GM19395 (cell line): Measurements from ENCODE around the gene TMEM63B.
A peak's percentile ranks its signal among the peaks of the same experiment; 100 is the strongest.
"Not testable (repeated sequence)": the region's sequence is repeated elsewhere in the genome, so short reads cannot be mapped to it uniquely, and the experiment has no call there.

Source experiments
- ATAC-seq: cut with Tn5 transposase; IDR thresholded peaks from one replicate; pipeline ENCODE4 v1.9.1; 2021; ENCODE audit warnings: mild to moderate bottlenecking, moderate library complexity; ENCODE audit not compliant: unreplicated experiment

The TMEM63B gene

DNA sequence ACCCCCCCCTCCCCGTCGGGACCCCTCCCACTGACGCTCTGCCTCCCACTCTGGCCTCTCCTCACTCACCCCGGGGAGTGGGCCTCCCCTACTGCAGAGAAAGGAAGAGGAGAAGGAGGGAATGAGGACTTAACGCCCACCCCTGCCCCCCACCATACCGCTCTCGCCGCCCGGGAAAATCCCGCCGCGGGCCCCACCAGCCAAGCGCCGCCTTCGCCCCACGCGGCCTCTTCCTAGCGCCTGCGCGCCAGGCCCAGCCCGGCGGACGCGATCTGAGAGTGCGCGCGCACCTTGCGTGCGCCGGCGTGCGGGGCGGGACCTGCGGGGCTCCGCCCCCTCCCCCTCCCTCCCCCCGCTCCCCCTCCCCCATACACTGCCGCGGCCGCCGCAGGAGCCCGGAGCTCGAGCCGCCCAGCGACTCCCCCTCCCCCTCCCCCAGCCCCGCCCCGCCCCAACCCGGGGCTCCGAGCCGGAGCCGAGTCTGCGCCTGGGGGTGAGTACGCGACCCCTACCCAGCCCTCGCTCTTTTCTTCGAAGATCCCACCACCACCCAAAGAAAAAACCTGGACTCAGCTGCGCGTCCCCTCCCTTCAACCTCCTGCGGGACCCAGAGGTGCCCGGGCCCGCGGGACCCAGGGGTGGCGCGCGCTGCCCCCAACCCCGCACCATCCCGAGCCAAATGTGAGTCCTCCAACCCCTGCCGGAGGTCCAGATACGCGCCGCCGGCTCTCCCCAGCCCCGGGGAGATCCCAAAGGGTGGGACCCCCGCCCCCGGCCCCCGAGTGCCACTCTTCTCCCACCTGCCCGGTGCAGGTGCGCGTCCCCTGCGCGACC is at the start of gene TMEM63B, which contains the start of gene MRPL14:
Gene TMEM63B, plus strand, starts transcription at position 369 of the 834 bp plus-strand sequence. CDS start 7,031 bp downstream, outside the sequence.
Gene MRPL14, minus strand, starts transcription at position 267 of the 834 bp plus-strand sequence. CDS start 10,841 bp downstream, outside the sequence.
- ATAC-seq = peak; percentile 59

DNA sequence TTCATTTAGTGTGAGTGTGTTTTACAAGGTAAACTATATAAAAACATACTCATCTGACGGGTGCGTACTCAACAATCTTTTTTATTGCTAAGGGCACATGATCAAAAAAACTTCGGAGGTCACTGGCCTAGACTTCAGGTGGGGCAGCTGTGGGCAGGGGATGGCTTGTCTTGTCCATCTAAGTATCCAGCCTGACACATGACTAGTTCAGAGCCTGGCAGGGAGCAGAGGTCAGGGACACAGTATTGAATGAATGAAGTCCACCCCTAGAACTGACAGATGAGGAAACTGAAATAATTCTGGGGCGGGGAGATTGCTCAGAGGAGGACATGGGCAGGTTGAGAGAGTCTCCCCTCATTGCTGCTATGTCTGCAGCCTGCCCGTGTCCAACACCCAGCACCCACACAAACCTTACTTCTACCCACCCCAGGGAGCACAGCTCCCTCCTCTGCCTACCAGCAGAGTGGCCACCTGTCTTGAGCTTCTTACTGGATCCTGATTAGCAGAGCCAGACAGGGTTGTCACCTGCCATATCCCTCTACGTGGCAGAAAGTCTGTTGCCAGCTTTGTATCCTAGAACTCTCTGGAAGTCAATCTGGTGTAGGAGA is 49.0 kb upstream of the TMEM63B start:
- no peak for ATAC-seq

DNA sequence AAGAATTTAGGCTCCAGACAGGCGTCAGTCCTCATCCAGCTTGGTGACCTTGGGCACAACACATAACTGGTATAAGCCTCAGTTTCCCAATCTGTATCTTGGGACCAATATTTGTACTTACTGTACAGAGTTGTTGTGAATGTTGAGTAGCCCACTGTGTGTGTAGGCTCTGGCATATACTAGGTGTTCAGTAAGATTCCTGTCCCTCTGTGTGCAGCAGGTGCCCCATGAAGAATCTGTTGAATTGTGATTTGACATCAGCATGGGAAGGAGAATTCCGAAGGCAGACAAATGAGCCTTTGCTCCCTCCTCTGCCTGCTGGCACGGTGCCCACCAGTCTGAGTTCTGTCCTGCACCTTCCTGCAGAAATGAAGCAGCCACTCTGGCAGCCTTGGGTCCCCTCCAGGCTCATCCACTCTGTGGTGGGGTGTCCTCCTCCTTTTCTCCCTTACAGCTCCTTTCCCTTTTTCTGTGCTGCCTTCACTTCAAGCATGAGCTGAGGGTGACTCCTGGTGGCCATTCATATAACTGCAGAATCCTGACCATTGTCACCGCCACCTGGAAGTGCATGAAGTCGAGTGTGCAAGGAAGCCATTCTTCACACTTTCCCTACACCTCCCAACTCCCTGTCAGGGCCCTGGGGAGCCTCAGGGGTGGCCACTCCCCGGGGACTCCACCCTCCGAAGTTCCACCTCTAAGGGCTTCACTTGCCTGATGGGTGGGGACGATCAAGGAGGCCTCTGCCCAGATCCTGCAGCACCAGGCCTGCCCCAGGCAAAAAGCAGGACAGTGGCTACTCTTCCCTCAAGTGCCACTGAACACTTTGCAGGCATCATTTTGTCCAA is 48.3 kb upstream of the TMEM63B start:
- ATAC-seq = no peak

DNA sequence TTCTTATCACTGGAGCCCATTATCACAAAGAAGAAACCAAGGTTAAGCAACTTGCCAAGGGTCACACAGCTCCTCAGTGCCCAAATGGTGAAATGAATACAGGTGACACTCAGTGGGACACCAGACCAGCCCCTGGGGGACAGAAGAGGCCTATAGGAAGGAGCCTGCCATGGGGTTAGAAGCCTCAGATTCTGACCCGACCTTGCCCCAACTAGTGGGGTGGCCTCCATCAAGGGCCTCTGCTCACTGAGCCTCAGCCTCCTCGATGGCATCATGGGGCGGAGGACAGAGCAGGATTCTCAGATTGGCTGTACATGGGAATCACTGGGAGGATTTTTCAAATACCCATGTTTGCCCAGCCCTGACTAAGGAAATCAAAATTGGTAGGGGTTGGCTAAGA is 47.7 kb upstream of the TMEM63B start:
- no peak for ATAC-seq

DNA sequence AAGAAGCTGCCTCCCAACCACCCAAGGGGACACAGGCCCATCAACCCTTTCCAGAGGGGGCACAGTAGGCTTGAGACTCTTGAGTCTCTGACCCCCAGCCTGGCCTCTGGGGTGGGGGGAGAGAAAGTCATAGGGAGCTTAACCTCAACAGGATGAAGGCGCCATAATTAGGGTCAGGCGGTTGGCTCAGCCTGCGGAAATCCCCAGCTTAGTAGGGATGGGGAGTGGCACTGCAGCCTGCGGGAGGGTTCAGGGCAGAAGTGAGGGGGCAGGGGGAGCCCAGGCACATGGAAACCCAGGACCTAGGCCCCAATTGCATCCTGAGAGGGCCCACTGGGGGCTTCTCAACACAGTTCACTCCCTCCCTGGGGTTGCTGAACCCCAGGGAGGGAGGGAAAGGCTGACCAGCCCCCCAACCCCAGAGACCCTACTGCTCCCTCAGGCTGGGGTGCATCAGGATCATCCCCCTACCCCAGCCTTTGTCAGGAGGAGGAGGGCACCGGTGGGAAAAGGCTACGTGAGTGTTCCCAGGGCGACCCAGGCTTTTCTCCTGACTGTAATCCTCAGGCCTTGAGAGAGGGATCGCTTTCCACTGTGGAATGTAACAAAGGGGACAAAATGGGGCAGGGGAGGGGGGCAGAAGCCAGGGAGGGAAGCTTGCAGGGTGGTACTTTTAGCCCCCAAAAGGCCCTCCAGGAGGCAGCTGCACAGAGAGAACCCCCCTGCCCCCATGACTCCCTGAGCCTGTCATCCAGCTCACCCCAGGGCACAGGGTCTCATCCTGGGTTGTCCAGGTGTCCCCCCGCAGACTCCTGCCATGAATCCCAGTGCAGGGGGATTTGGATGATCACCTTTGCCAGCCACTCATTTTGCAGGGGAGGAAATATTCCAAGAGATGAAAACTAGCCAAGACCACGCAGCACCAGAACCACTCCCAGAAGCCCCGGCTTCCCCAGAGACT is 46.5 kb upstream of the TMEM63B start:
- no peak for ATAC-seq

DNA sequence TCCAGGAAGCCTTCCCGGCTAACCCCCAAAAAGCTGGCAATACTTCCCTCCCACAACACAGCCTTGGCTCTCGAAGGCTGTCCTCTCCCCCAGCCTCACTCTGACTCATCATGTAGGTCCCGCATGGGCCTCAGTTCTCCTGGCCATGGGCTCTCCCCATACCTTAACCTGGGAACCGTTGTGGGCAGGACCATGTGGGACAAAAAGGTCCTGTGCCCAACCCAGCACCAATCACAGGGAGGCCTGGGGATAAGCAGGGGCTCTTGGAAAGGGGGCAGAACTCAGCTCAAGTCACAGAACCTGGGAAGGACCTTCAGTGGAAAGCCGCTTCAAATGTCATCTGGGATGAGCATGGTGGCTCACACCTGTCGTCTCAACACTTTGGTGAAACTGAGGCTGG is 45.6 kb upstream of the TMEM63B start:
- ATAC-seq = no peak

DNA sequence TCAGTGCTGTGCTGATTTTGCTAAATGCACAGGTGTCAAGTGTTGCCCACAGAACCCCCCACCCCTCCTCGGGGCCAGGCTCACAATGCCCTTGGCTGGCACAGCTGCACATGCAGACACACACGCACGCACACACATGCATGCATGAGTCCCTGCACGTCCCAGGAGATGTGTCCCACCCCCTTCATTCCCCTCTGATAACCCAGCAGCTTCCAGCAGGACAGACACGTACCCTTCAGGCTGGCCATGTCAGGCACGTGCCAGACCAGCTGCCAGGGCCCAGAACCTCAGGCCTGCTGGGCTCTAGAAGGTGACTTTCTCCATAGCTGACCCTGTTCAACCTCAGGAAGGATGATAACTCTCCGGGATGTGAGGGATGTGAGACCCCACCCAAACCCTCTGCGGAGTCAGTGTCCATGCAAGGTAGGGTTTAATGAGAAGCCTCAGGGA is 44.5 kb upstream of the TMEM63B start:
- no peak for ATAC-seq

DNA sequence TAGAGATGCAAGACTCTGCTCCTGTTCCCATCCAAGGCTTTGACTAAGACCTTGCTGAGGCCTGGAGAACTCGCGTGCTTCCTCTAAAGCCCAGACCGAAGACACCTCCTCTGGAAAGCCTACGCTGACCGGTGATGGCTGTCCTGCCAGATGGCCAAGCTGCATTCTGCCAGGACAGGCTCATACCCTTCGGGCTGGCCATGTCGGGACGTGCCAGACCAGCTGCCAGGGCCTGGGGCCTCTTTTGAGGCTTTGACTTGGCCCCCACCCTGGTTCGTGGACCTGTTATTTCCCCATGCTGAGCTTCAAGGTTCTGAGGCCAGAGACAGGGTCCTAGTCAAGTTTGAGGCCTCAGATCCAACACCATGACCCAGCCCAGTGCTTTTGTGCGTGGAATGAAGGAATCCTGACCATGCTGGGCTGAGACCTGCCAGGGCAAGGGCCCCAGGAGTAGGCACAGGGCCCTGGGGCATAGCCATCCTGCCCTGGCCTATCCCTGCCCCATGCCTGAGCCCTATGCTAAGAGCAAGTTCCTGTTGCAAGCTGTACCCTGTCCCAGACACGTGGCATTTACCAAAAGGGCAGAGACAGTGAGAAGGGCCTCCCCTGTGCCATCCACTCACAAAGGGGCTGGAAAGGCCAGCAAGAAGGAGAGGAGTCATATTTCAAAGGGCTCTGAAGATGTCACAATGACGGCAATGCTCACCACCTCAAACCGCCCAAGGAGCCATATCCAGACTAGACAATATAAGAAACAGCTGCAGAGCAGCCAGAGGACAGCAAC is 42.9 kb upstream of the TMEM63B start:
- no peak for ATAC-seq

DNA sequence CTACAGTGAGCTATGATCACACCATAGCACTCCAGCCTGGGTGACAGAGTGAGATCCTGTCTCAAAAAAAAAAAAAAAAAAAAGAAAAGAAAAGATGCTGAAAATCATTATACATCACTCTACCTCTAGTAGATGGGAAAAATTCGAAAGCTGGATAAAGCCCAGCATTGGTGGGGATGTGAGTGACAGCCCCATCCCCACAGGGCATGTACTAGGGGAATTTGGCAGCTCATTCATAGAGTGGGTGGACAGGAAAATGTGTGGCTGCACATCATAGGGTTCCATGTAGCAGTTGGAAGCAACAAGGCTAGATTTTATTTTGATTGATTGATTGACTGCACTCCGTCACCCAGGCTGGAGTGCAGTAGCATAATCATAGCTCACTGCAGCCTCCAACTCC is 42.1 kb upstream of the TMEM63B start:
- no peak for ATAC-seq

DNA sequence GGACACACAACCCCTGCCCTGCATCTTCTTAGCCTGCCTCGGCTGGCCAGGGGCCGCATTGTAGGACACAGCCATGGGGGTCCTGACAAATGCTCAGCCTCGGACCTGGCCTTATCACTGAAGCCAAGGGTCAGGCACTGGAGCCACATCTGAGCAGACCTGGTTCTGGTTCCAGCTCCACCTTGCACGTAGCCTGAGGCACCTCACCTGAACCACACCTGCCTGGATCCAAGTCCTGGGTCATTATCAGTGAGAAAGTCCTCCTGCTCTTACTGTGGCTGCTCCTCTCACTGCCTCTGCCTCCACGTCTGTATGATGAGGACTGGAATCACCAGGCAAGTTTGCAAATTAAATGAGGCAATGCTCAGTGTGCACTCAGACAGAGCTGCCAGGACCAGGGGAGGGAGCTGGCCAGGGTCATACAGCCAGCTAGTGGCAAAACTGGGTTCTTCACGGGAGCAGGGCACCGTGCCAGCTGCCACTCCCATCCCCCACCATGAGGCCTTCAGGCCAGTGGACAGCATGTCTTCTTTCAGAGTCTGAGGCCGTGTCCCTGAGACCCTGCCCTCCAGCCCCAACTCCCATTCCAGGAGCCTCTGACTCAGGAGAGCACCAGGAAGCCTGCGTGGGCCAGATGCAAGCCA is 40.3 kb upstream of the TMEM63B start:
- no peak for ATAC-seq

DNA sequence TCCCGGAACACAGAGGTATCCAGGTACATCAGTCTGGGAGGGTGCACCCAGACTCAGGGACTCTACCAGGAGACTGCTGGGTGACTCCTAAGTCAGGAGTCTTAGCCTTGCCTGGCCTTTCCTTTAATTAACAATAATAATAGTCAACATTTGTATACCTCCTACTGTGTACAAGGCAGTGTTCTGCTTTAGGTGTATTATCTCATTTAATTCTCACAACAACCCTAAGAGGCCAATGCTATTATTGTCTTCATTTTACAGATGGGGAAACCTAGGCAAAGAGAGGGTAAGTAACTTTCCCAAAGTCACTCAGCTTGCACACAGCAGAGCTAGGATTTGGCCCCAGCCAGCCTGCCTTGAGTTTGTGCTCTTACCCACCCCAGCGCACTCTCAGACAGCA is 39.7 kb upstream of the TMEM63B start:
- no peak for ATAC-seq

DNA sequence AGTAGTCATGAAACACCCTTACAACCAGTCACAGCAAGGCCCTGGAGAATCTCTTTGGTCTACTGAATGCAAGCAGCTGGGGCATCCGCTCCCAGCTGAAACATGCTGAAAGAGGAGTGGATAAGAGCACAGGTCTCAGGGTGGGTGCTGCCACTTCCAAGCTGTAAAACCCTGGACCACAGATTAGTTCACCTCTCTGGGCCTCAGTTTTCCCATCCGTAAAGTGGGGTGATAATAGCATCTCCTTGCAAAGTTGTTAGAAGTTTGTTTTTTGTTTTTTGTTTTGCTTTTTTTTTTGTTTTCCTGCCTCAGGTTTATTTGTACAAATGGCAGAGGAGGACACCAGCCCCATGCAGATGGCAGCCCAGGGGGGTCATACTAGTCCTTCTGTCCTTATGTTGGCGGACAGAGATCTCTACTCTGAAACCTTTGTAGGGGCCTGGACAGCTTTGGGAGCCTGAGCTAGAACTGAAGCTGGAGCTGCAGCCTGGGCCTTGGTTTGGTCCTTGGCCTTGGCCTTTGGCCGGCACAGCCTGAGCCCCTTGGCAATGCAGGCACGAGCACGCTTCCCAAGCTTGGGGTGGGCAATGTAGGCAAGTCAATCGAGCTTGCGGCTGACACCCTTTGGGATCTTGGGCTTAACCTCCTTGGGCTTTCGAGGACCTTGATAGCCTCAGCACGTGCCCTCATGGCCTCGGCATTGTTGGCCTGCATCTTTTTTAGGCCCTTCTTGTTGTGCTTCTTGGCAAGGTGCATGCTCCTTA is 38.3 kb upstream of the TMEM63B start:
- ATAC-seq = no peak

DNA sequence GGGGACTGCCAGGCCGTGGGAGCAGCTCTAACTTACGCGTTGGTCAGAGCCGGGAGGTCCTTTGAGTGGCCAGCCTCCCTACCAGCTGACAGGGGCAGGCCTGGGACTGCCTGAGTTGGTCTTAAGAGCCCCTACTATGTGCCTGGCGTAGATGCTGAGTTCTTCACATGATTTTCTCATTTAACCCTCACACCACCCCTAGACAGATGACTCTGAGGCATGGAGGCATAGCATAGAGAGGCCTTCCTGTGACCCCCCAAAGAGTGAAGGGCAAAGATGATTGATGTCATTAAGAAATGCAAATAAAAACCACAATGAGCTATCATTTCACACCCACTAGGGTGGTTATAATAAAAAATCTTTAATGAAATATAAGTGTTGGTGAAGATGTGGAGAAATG is 36.9 kb upstream of the TMEM63B start:
- no peak for ATAC-seq

DNA sequence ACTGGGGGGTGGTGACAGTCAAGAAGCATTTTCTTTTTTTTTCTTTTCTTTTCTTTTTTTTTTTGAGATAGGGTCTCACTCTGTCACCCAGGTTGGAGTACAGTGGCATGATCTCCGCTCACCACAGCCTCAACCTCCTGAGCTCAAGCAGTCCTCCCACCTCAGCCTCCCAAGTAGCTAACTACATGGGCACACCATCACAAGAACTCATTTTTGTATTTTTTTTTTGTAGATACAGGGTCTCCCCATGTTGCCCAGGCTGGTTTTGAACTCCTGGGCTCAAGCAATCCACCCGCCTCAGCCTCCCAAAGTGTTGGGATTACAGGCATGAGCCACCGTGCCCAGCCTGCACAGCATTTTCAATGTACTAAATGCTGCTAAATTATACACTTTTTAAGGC is 36.0 kb upstream of the TMEM63B start:
- not testable (repeated sequence) for ATAC-seq

DNA sequence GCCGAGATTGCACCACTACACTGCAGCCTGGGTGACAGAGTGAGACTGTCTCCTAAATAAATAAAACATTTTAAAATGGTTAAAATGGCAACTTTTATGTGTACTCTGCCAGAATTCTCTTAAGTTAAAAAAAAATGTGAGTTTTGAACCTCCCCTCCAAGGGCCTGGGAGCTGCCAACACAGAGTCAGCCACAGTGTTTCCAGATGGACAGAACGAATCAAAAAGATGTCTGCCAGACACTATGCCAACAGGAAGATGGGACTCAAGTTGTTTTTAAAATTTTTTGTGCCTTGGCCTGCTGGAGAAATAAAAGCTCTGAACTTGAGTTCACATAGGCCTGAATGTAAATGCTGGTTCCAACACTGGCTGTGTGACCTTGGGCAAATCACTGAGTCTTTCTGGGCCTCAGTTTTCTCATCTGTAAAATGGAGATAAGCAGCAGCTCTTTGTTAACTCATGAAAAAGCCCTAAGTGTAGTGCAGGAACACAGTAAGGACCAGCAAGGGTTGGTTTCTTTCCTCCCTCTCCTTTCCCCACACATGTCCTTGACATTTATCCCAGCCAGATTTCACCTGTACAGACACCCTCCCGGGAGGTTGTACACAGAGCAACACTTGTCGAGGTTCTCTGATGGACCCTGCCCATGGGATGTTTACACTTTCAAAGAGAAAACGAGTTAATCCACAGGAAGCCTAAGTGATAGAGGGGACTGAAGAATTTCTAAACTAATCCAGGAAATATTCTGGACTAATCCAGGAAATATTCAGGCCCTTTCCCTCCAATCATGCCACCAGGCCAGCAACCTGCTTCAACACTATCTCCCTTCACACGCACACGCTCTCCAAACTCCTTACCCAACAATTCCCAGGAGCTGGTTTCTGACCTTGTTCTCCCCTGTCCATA is 35.1 kb upstream of the TMEM63B start:
- ATAC-seq = no peak

DNA sequence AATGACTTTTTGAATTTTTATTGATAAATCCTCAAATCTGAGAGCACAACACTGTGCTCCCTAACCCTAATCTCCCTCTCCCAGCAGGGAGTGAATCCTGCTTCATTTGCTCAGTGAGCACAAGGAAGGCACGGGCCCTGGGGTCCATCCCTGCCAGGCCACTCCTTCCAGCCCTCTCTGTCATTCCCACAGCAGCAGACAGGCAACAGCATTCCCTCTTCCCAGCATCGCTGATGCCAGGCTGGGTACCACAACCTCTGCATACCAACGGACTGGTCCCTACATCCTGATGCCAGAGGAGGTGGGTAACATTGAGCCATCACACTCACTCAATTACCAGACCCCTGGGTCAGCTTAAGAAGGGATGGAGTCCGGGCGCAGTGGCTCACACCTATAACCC is 34.3 kb upstream of the TMEM63B start:
- no peak for ATAC-seq

DNA sequence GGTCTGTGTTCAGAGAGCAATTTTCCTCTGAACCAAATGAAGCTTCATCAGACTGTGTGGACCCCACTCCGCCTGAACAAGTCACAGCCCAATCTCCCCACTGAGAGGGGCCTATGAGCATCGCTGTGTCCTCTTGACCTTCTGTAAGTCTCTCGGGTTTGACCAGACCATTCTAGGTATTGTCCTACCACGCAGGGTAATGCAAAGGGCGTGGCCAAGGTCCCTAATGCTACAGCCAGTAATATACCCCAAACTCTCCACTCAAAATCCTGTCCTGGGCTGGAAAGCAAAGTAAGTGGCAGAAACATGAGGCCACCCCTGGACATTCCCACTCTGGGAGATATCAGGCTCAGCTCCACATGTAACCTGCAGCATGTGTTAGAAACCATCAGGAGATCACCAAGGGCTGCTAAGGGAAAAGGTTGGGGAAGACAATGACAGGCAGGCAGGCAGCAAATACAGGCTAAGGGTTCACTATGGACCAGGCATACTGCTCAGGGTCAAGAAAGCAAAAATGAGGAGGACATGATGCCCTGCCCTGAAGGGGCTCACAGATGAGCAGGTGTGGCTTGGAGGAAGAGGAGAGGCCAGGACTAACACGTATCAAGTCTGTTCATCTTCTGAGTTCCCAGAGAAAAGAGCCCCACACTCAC is 33.5 kb upstream of the TMEM63B start:
- no peak for ATAC-seq
